T-helper 17 cell (primary cell): ENCODE results near the gene PRPS1. TPM values are rescaled to one million over a fixed set of nuclear protein-coding genes. Genes with fewer than 3 reads are reported as not detected.
"Not testable (repeated sequence)": the region's sequence is repeated elsewhere in the genome, so short reads cannot be mapped to it uniquely, and the experiment has no call there.

Experiments used
- ATAC-seq: fragments of 150-1000 bp; cut with Tn5 transposase; 2 replicates; pipeline ENCODE4 v1.10.0; 2021; ENCODE audit warnings: mild to moderate bottlenecking, moderate library complexity
- DNase-seq, 3 donors: peaks; one replicate each; pipeline versions ENCODE4 v3.0.0 to v3.0.0-alpha.2; 2020 to 2021
- H3K9me3 ChIP-seq: one replicate; pipeline ENCODE4 v1.7.0; 2013; ENCODE audit warnings: low read length, mild to moderate bottlenecking; ENCODE audit not compliant: control insufficient read depth, poor library complexity, severe bottlenecking
- H3K27ac Mint-ChIP-seq: one replicate; pipeline ENCODE4 v1.8.0; 2022; ENCODE audit warnings: mild to moderate bottlenecking, moderate library complexity, mixed read lengths
- H3K27me3 Mint-ChIP-seq: one replicate; pipeline ENCODE4 v1.8.0; 2022; ENCODE audit warnings: mixed read lengths
- H3K36me3 Mint-ChIP-seq: one replicate; pipeline ENCODE4 v1.8.0; 2022; ENCODE audit warnings: low read depth, mixed read lengths
- H3K4me1 Mint-ChIP-seq: one replicate; pipeline ENCODE4 v1.8.0; 2022; ENCODE audit warnings: mild to moderate bottlenecking, mixed read lengths
- H3K4me3 Mint-ChIP-seq: one replicate; pipeline ENCODE4 v1.8.0; 2022; ENCODE audit warnings: mild to moderate bottlenecking, moderate library complexity, mixed read lengths
- total RNA-seq, 4 donors: library from RNA in 2 of 4; stranded (reverse) in 2 of 4; gene quantifications; one replicate each; pipeline ENCODE4 v1.2.3 and lab custom pipeline; 2022 to 2026

The PRPS1 gene
- total RNA-seq, 2 donors from 2014 or later: 68.9 to 69.1 TPM

DNA sequence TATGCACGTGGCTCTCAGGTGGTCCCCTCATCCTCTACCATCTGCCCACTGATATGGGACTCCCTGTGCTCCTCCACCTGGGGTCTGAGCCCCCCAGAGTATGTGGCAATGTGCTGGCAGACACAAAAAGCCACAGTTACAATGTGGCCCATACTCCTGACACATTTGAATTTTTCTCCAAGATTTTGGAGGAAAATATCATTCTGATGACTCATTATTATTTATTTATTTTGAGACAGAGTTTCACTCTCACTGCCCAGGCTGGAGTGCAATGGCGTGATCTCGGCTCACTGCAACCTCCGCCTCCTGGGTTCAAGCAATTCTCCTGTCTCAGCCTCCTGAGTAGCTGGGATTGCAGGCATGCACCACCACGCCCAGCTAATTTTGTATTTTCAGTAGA lies 19.2 kb upstream of the PRPS1 start:
- H3K9me3 ChIP-seq, H3K27ac Mint-ChIP-seq, H3K27me3 Mint-ChIP-seq, H3K4me1 Mint-ChIP-seq, H3K36me3 Mint-ChIP-seq, H3K4me3 Mint-ChIP-seq, ATAC-seq, DNase-seq: not testable (repeated sequence)

DNA sequence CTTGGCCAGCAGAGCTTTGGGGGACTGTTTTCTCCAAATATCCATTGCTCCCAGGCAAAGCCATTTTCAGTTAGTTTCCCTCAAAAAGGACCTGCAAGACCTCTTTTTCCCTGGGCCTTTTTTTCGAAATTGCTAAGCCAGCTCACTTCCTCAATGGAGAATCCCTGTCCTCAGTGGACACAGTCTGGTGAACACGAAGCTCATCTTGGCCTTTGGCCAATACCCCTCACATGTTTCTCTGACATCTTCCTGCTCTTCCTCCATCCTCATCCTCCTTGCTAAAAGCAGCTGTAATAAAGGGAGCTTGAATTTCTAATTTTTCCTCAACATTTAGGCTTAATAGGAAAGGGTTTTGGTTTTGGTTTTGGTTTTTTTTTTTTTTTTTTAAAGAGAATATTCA lies 17.6 kb upstream of the PRPS1 start:
- Mint-ChIP-seq H3K36me3 (no peaks in the 10 kb centered on the region), H3K4me1 (no peaks in the 10 kb centered on the region), H3K27me3 (peaks cover 2% of the 10 kb centered on the region), H3K27ac (no peak overlapping the region), H3K4me3 (no peak overlapping the region)
- ATAC-seq: no peak
- no peaks in the 10 kb centered on the region for H3K9me3 ChIP-seq
- no peak for DNase-seq

DNA sequence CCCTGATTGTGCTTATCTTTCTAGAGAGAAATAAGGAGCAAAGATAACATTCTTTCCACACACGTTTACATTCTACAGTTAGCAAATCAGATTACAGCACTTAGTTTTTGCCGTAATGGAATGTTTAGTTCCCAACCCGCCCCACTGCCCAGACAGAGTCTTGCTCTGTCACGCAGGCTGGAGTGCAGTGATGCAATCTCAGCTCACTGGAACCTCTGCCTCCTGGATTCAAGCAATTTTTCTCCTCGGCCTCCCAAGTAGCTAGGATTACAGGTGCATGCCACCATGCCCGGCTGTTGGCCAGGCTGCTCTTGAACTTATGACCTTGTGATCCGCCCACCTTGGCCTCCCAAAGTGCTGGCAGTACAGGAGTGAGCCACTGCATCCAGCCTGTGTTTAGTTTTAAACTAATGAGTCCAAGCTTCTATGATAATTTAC lies 8.4 kb upstream of the PRPS1 start:
- H3K27me3 Mint-ChIP-seq: peaks cover 4% of the 10 kb centered on the region
- H3K36me3 Mint-ChIP-seq: no peaks in the 10 kb centered on the region
- no peak overlapping the region for H3K4me3 Mint-ChIP-seq
- H3K27ac Mint-ChIP-seq: no peak overlapping the region
- no peak for DNase-seq
- no peaks in the 10 kb centered on the region for H3K9me3 ChIP-seq
- no peaks in the 10 kb centered on the region for H3K4me1 Mint-ChIP-seq
- no peak for ATAC-seq

DNA sequence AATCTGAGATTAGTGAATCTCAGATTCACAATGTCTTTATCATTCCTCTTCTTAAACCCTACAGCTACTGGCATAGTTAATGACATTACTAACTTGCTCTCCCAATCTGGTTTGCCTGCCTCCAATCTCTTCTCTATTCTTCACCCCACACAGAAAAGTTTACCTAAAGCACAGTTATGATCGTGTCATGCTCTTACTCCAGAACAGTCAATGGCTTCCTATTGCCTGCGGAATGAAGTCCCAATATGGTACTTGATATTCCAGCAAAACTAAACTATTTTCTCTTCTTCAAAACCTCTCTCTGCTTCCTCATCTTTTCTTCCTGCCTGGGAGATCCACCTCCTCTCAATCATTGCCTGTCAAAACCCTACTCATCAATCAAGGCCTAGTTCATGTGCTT lies 3.4 kb upstream of the PRPS1 start:
- no peak for ATAC-seq
- H3K9me3 ChIP-seq: no peaks in the 10 kb centered on the region
- H3K27ac Mint-ChIP-seq: no peak overlapping the region

DNA sequence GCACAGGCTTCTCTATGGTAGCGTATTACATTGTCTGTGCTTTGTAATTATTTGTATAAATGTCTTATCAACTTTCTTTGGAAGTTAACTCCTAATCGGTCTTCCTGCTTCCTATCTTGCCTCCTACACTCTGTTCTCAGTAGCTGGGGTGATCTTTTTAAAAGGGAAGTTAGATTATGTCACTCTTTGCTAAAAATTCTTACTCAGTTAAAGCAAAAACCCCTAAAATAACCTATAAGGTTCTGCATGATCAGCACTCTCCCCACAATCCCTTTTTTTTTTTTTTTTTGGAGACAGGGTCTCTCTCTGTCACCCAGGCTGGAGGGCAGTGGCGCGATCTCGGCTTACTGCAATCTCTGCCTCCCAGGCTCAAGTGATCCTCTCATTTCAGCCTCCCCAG lies 2.6 kb upstream of the PRPS1 start:
- no peak overlapping the region for H3K4me3 Mint-ChIP-seq
- peaks cover 5% of the 10 kb centered on the region for H3K4me1 Mint-ChIP-seq
- H3K9me3 ChIP-seq: no peaks in the 10 kb centered on the region
- DNase-seq (no peak), ATAC-seq (no peak)
- H3K27me3 Mint-ChIP-seq: no peaks in the 10 kb centered on the region
- H3K36me3 Mint-ChIP-seq: no peaks in the 10 kb centered on the region
- H3K27ac Mint-ChIP-seq: peak overlapping the region; percentile 61

More for the DNA sequence above, 3.4 kb upstream of the PRPS1 start:
- peaks cover 5% of the 10 kb centered on the region for H3K4me1 Mint-ChIP-seq
- no peaks in the 10 kb centered on the region for H3K36me3 Mint-ChIP-seq
- no peaks in the 10 kb centered on the region for H3K27me3 Mint-ChIP-seq
- no peak for DNase-seq
- H3K4me3 Mint-ChIP-seq: no peak overlapping the region

DNA sequence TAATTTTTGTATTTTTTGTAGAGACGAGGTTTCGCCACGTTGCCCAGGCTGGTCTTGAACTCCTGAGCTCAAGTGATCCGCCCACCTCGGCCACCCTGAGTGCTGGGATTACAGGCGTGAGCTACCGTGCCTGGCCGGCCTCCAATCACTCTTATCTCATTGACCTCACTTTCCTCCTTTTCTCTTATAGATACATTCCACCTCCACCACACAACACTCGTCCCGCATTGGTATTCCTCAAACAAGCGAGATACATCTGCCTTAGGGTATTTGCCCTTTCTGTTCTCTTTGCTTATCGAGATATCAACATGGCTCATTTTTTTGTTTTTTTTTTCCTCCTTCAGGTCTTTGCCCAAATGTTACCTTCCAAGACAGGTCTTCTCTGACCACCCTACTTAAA lies 1.8 kb upstream of the PRPS1 start:
- peaks cover 5% of the 10 kb centered on the region for H3K4me1 Mint-ChIP-seq
- ATAC-seq (no peak), DNase-seq (no peak)
- no peaks in the 10 kb centered on the region for H3K27me3 Mint-ChIP-seq
- no peak overlapping the region for H3K4me3 Mint-ChIP-seq
- H3K36me3 Mint-ChIP-seq: no peaks in the 10 kb centered on the region
- H3K9me3 ChIP-seq: no peaks in the 10 kb centered on the region
- H3K27ac Mint-ChIP-seq: peak overlapping the region; percentile 83

DNA sequence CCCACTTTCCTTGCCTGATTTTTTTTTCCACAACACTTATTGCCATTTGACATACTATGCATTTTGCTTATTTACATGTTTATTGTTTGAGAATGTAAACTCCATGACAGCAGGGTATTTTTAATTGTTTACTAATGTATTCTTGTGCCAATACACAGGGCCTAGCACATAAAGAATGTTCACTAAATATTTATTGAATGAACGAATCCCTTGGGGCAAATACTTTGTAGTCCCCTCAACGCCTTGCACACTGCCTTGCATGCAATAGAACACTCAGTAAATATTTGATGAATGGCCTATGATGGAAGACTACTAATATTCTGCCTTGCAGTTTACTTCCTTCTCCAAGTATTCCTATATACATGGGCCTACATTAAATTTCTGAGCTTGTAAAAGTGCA lies 1.4 kb upstream of the PRPS1 start:
- H3K27me3 Mint-ChIP-seq: no peaks in the 10 kb centered on the region
- H3K27ac Mint-ChIP-seq: peak overlapping the region; percentile 83
- peaks cover 5% of the 10 kb centered on the region for H3K4me1 Mint-ChIP-seq
- no peaks in the 10 kb centered on the region for H3K9me3 ChIP-seq
- H3K36me3 Mint-ChIP-seq: no peaks in the 10 kb centered on the region
- ATAC-seq (no peak), DNase-seq (no peak)
- no peak overlapping the region for H3K4me3 Mint-ChIP-seq

DNA sequence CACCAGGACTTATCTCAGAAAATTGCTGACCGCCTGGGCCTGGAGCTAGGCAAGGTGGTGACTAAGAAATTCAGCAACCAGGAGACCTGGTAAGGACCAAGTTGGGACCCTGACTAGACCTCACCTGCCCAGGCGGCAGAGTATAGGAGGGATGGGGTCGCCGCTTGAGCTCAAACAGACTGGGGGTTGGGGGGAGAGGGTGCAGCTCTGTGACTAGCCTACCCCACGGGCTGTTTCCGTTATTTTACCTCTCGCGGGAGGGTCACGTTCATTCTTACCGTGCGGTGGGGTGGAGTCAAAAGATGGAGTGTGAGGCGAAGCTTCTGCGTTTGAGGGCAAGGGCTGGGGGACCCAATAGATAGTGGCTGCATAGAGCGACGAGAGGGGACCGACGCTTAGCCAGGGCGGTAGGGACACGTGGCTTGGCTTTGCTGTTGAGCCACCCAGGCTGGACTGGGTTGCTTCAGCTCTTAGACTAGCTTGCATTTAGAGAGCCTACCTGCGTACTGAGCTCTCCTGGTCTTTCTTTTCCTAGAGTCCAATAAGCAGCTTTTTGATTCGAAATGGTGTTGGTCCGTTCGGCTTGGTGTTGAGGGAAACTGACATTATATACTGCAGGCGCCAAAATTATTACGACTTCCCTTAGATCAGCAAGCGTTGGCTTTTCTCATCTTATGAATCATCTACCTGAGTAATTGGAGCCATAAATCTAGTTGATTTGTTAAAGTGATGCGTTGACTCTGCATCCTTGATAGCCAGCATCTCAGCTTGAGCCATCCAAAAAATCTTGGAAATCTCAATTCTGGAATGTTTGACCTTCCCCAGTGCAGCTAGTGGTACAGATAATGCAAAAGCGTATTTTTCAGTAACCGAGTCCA lies 591 bp downstream of the PRPS1 start:
- Mint-ChIP-seq H3K4me1 (peaks cover 9% of the 10 kb centered on the region), H3K4me3 (peak overlapping the region; percentile 91), H3K27me3 (no peaks in the 10 kb centered on the region), H3K36me3 (no peaks in the 10 kb centered on the region), H3K27ac (peak overlapping the region; percentile 83)
- DNase-seq: peak; percentile 16 to 31 (median 21)
- ATAC-seq: peak; percentile 65
- H3K9me3 ChIP-seq: no peaks in the 10 kb centered on the region

DNA sequence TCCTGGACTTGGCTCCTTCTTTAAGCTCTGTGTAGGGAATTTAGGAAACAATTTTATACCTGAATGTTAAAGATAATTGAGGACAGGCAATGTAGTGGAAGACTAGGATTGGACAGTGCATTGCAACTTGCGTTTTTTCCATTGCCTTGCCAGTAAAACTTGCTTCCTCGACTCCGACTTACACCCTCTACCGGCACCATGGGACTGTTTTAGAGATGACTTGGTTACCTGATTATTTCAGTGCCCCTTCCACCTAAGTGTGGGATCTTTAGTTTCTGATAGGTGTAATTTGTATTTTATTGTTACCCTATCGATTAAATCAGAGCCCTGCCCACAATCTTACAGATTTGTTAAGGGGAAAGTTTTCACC lies 1.2 kb downstream of the PRPS1 start:
- peak overlapping the region; percentile 91 for H3K4me3 Mint-ChIP-seq
- no peaks in the 10 kb centered on the region for H3K9me3 ChIP-seq
- DNase-seq (no peak), ATAC-seq (no peak)
- H3K27me3 Mint-ChIP-seq: no peaks in the 10 kb centered on the region
- H3K36me3 Mint-ChIP-seq: no peaks in the 10 kb centered on the region
- H3K27ac Mint-ChIP-seq: peak overlapping the region; percentile 83
- H3K4me1 Mint-ChIP-seq: peaks cover 9% of the 10 kb centered on the region

DNA sequence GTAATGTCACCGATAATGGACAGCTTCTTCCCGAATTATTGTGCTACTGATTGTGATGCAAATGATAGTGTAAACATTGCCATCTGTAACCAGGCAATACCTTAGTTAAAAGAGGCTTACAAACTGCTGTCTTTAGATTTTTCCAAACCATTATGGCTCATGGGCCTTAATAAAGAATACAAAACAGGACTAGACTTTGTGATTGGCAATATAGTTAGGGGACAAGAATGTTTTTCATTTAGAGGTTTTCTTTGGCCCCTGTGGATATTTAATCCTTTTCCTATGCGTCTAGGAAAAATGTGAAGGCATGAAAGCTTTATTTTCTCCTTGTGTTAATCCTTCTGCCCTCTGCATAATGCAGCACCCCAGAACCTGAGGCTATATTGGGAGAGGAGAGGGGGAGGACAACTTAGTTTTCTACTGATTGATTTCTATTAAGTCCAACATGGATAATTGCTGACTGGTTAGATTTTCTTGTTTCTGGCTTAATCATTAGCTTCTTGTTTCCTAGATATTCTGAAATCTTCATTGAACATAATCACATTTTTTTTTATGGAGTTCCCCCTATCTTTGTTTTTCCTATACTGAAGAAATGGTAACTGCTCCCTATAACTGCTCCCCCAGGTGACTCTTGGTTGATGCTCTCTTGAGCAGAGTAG lies 1.9 kb downstream of the PRPS1 start:
- no peak overlapping the region for H3K27ac Mint-ChIP-seq
- DNase-seq (no peak), ATAC-seq (no peak)
- H3K4me3 Mint-ChIP-seq: peak overlapping the region; percentile 91
- H3K4me1 Mint-ChIP-seq: peaks cover 9% of the 10 kb centered on the region
- no peaks in the 10 kb centered on the region for H3K36me3 Mint-ChIP-seq
- H3K27me3 Mint-ChIP-seq: no peaks in the 10 kb centered on the region
- no peaks in the 10 kb centered on the region for H3K9me3 ChIP-seq

DNA sequence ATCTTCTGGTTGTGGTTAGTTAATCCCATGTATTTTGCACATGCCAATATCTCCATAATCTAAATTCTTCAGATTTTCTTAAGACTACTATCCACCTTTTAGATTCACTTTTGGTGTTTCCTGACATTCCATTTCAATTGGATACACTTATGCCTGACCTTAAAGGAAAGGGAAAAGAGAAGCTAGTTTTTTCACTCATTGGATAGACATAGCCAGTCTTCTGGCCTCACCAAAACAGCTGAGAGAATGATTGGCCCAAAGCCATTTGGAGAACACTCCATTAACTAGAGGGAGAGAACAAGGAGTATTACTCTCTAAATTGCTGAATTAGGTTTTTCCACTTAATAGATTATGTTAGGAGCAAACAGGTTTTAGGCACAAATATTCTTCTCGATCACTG lies 4.0 kb downstream of the PRPS1 start:
- no peak for ATAC-seq
- H3K27me3 Mint-ChIP-seq: no peaks in the 10 kb centered on the region
- DNase-seq: no peak
- H3K9me3 ChIP-seq: no peaks in the 10 kb centered on the region
- peaks cover 10% of the 10 kb centered on the region for H3K4me1 Mint-ChIP-seq
- H3K27ac Mint-ChIP-seq: peak overlapping the region; percentile 29
- no peak overlapping the region for H3K4me3 Mint-ChIP-seq
- H3K36me3 Mint-ChIP-seq: no peaks in the 10 kb centered on the region

DNA sequence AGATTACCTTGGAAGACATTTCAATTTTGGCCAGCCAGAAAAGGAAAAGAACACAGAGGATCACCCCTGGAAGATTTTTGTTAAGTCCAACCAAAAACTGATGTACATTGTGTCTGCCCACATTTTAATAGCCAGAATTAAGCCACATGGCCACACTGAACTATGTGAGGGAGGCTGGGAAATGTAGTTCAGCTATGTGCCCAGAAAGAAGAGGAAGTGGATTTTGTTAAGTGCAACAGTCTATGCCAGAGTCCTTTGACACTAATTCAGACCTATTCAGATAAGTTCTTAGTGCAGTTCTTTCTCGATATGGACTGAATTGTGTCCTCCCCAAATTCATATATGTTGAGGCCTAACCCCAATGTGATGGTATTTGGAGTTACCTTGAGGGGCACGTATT lies 18.4 kb downstream of the PRPS1 start:
- H3K4me1 Mint-ChIP-seq: peaks cover 2% of the 10 kb centered on the region
- no peak overlapping the region for H3K27ac Mint-ChIP-seq
- no peaks in the 10 kb centered on the region for H3K9me3 ChIP-seq
- peaks cover 3% of the 10 kb centered on the region for H3K36me3 Mint-ChIP-seq
- DNase-seq: no peak
- H3K4me3 Mint-ChIP-seq: no peak overlapping the region
- no peak for ATAC-seq
- no peaks in the 10 kb centered on the region for H3K27me3 Mint-ChIP-seq

DNA sequence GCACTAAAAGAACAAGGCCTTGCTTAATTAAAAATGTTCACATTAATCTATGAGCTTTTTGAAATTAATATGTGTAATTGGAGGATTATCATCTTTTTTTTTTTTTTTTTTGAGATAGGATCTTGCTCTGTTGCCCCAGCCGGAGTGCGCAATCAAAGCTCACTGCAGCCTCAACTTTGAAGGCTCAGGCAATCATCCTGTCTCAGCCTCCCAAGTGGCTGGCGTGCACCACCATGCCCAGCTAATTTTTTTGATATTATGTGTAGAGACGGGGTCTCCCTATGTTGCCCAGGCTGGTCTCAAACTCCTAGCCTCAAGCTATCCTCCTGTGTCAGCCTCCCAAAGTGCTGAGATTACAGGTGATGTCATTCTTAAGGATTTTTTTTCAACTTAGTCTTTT lies 20.0 kb downstream of the PRPS1 start:
- Mint-ChIP-seq H3K36me3 (peaks cover 5% of the 10 kb centered on the region), H3K4me3 (no peak overlapping the region), H3K27ac (no peak overlapping the region), H3K4me1 (peaks cover 2% of the 10 kb centered on the region), H3K27me3 (no peaks in the 10 kb centered on the region)
- H3K9me3 ChIP-seq: no peaks in the 10 kb centered on the region
- DNase-seq: no peak
- ATAC-seq: no peak

DNA sequence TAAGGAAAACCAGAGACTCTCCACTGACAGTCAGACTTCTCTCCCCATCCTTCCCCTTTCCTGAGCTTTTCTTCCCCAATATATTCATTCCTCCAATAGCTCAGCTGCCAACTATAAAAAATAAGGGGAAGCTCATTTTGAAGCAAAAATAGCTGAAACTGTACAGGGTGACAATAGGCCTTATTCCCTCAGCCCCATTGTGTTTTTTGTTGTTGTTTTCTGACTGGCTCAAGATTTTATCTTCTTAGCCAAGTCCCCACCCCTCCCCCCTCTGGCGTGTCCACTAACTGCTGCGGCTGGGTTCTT lies 26.2 kb downstream of the PRPS1 start:
- ATAC-seq: no peak
- H3K4me1 Mint-ChIP-seq: peaks cover 11% of the 10 kb centered on the region
- H3K36me3 Mint-ChIP-seq: peaks cover 3% of the 10 kb centered on the region
- H3K4me3 Mint-ChIP-seq: no peak overlapping the region
- no peak for DNase-seq
- H3K9me3 ChIP-seq: no peaks in the 10 kb centered on the region
- no peak overlapping the region for H3K27ac Mint-ChIP-seq
- no peaks in the 10 kb centered on the region for H3K27me3 Mint-ChIP-seq
